ENCODE data around the gene LAD1.

Gene LAD1

GRCh38 chr1:201391651-201392511, 7.2 kb downstream of the LAD1 start:
- H3K27ac ChIP-seq (ENCODE audit: low read length), result no peak overlapping the region
- H3K9me3 ChIP-seq (ENCODE audit: control insufficient read depth in 2 of 2, low read length in 2 of 2), result no peaks in the 10 kb centered on the region
- H3K4me1 ChIP-seq (ENCODE audit: control insufficient read depth, insufficient read depth, low read length), result no peaks in the 10 kb centered on the region

GRCh38 chr1:201391225-201391624, 7.9 kb downstream of the LAD1 start:
- Histone ChIP-seq H3K4me3 (ENCODE audit: low read length in 2 of 2) (no peak overlapping the region), H3K4me1 (ENCODE audit: control insufficient read depth, insufficient read depth, low read length) (no peaks in the 10 kb centered on the region), H3K36me3 (ENCODE audit: control insufficient read depth in 2 of 2, insufficient read depth in 2 of 2, low read length in 2 of 2) (no peaks in the 10 kb centered on the region), H3K27me3 (ENCODE audit: control insufficient read depth in 1 of 2, insufficient read depth in 2 of 2, low read length in 2 of 2) (peaks cover 0 to 3% of the 10 kb centered on the region in 2 donors), H3K27ac (ENCODE audit: low read length) (no peak overlapping the region), H3K9ac (ENCODE audit: low read length in 2 of 2) (no peak overlapping the region), H3K9me3 (ENCODE audit: control insufficient read depth in 2 of 2, low read length in 2 of 2) (no peaks in the 10 kb centered on the region)

More at GRCh38 chr1:201391651-201392511, 7.2 kb downstream of the LAD1 start:
- no peak overlapping the region for H3K4me3 ChIP-seq (ENCODE audit: low read length in 2 of 2)
- H3K36me3 ChIP-seq (ENCODE audit: control insufficient read depth in 2 of 2, insufficient read depth in 2 of 2, low read length in 2 of 2), result no peaks in the 10 kb centered on the region
- peaks cover 0 to 3% of the 10 kb centered on the region in 2 donors for H3K27me3 ChIP-seq (ENCODE audit: control insufficient read depth in 1 of 2, insufficient read depth in 2 of 2, low read length in 2 of 2)
- H3K9ac ChIP-seq (ENCODE audit: low read length in 2 of 2), result no peak overlapping the region

GRCh38 chr1:201389051-201389450, 10.1 kb downstream of the LAD1 start:
- H3K9ac ChIP-seq (ENCODE audit: low read length in 2 of 2), result no peak overlapping the region
- H3K27me3 ChIP-seq (ENCODE audit: control insufficient read depth in 1 of 2, insufficient read depth in 2 of 2, low read length in 2 of 2), result peaks cover 0 to 3% of the 10 kb centered on the region in 2 donors
- H3K36me3 ChIP-seq (ENCODE audit: control insufficient read depth in 2 of 2, insufficient read depth in 2 of 2, low read length in 2 of 2), result no peaks in the 10 kb centered on the region
- H3K4me1 ChIP-seq (ENCODE audit: control insufficient read depth, insufficient read depth, low read length), result no peaks in the 10 kb centered on the region
- no peak overlapping the region for H3K4me3 ChIP-seq (ENCODE audit: low read length in 2 of 2)
- no peak overlapping the region for H3K27ac ChIP-seq (ENCODE audit: low read length)
- no peaks in the 10 kb centered on the region for H3K9me3 ChIP-seq (ENCODE audit: control insufficient read depth in 2 of 2, low read length in 2 of 2)

GRCh38 chr1:201386208-201386607, 12.9 kb downstream of the LAD1 start:
- Histone ChIP-seq H3K27ac (ENCODE audit: low read length) (no peak overlapping the region), H3K27me3 (ENCODE audit: control insufficient read depth in 1 of 2, insufficient read depth in 2 of 2, low read length in 2 of 2) (no peaks in the 10 kb centered on the region), H3K9ac (ENCODE audit: low read length in 2 of 2) (no peak overlapping the region), H3K9me3 (ENCODE audit: control insufficient read depth in 2 of 2, low read length in 2 of 2) (no peaks in the 10 kb centered on the region), H3K4me1 (ENCODE audit: control insufficient read depth, insufficient read depth, low read length) (no peaks in the 10 kb centered on the region), H3K4me3 (ENCODE audit: low read length in 2 of 2) (no peak overlapping the region), H3K36me3 (ENCODE audit: control insufficient read depth in 2 of 2, insufficient read depth in 2 of 2, low read length in 2 of 2) (no peaks in the 10 kb centered on the region)

- Histone ChIP-seq H3K36me3 (ENCODE audit: control insufficient read depth in 2 of 2, insufficient read depth in 2 of 2, low read length in 2 of 2) (no peaks in the 10 kb centered on the region), H3K27me3 (ENCODE audit: control insufficient read depth in 1 of 2, insufficient read depth in 2 of 2, low read length in 2 of 2) (no peaks in the 10 kb centered on the region), H3K4me1 (ENCODE audit: control insufficient read depth, insufficient read depth, low read length) (no peaks in the 10 kb centered on the region), H3K9me3 (ENCODE audit: control insufficient read depth in 2 of 2, low read length in 2 of 2) (no peaks in the 10 kb centered on the region), H3K4me3 (ENCODE audit: low read length in 2 of 2) (no peak overlapping the region), H3K27ac (ENCODE audit: low read length) (no peak overlapping the region), H3K9ac (ENCODE audit: low read length in 2 of 2) (no peak overlapping the region)
These were observed 13.7 kb downstream of the LAD1 start for GRCh38 chr1:201385299-201385891.

- no peak overlapping the region for H3K9ac ChIP-seq (ENCODE audit: low read length in 2 of 2)
- H3K4me1 ChIP-seq (ENCODE audit: control insufficient read depth, insufficient read depth, low read length), result no peaks in the 10 kb centered on the region
- H3K9me3 ChIP-seq (ENCODE audit: control insufficient read depth in 2 of 2, low read length in 2 of 2), result no peaks in the 10 kb centered on the region
- H3K4me3 ChIP-seq (ENCODE audit: low read length in 2 of 2), result no peak overlapping the region
- no peaks in the 10 kb centered on the region for H3K36me3 ChIP-seq (ENCODE audit: control insufficient read depth in 2 of 2, insufficient read depth in 2 of 2, low read length in 2 of 2)
- no peaks in the 10 kb centered on the region for H3K27me3 ChIP-seq (ENCODE audit: control insufficient read depth in 1 of 2, insufficient read depth in 2 of 2, low read length in 2 of 2)
- H3K27ac ChIP-seq (ENCODE audit: low read length), result no peak overlapping the region
These were observed 14.7 kb downstream of the LAD1 start for GRCh38 chr1:201384406-201384782.

- Histone ChIP-seq H3K36me3 (ENCODE audit: control insufficient read depth in 2 of 2, insufficient read depth in 2 of 2, low read length in 2 of 2) (no peaks in the 10 kb centered on the region), H3K27me3 (ENCODE audit: control insufficient read depth in 1 of 2, insufficient read depth in 2 of 2, low read length in 2 of 2) (no peaks in the 10 kb centered on the region), H3K4me1 (ENCODE audit: control insufficient read depth, insufficient read depth, low read length) (no peaks in the 10 kb centered on the region), H3K9ac (ENCODE audit: low read length in 2 of 2) (no peak overlapping the region), H3K9me3 (ENCODE audit: control insufficient read depth in 2 of 2, low read length in 2 of 2) (no peaks in the 10 kb centered on the region), H3K4me3 (ENCODE audit: low read length in 2 of 2) (no peak overlapping the region), H3K27ac (ENCODE audit: low read length) (no peak overlapping the region)
These were observed 15.3 kb downstream of the LAD1 start for GRCh38 chr1:201383647-201384405.

GRCh38 chr1:201381130-201381529, 18.0 kb downstream of the LAD1 start:
- Histone ChIP-seq H3K4me1 (ENCODE audit: control insufficient read depth, insufficient read depth, low read length) (no peaks in the 10 kb centered on the region), H3K9ac (ENCODE audit: low read length in 2 of 2) (no peak overlapping the region), H3K4me3 (ENCODE audit: low read length in 2 of 2) (no peak overlapping the region)

GRCh38 chr1:201379733-201380242, 19.3 kb downstream of the LAD1 start:
- Histone ChIP-seq H3K27ac (ENCODE audit: low read length) (no peak overlapping the region), H3K4me1 (ENCODE audit: control insufficient read depth, insufficient read depth, low read length) (no peaks in the 10 kb centered on the region), H3K9me3 (ENCODE audit: control insufficient read depth in 2 of 2, low read length in 2 of 2) (no peaks in the 10 kb centered on the region), H3K36me3 (ENCODE audit: control insufficient read depth in 2 of 2, insufficient read depth in 2 of 2, low read length in 2 of 2) (no peaks in the 10 kb centered on the region), H3K27me3 (ENCODE audit: control insufficient read depth in 1 of 2, insufficient read depth in 2 of 2, low read length in 2 of 2) (peaks cover 11 to 13% of the 10 kb centered on the region in 2 donors), H3K9ac (ENCODE audit: low read length in 2 of 2) (no peak overlapping the region), H3K4me3 (ENCODE audit: low read length in 2 of 2) (no peak overlapping the region)

More at GRCh38 chr1:201381130-201381529, 18.0 kb downstream of the LAD1 start:
- H3K27me3 ChIP-seq (ENCODE audit: control insufficient read depth in 1 of 2, insufficient read depth in 2 of 2, low read length in 2 of 2), result peaks cover 7 to 10% of the 10 kb centered on the region in 2 donors
- H3K9me3 ChIP-seq (ENCODE audit: control insufficient read depth in 2 of 2, low read length in 2 of 2), result no peaks in the 10 kb centered on the region
- no peak overlapping the region for H3K27ac ChIP-seq (ENCODE audit: low read length)
- no peaks in the 10 kb centered on the region for H3K36me3 ChIP-seq (ENCODE audit: control insufficient read depth in 2 of 2, insufficient read depth in 2 of 2, low read length in 2 of 2)

- no peaks in the 10 kb centered on the region for H3K4me1 ChIP-seq (ENCODE audit: control insufficient read depth, insufficient read depth, low read length)
- H3K4me3 ChIP-seq (ENCODE audit: low read length in 2 of 2), result no peak overlapping the region
- no peak overlapping the region for H3K27ac ChIP-seq (ENCODE audit: low read length)
- no peaks in the 10 kb centered on the region for H3K36me3 ChIP-seq (ENCODE audit: control insufficient read depth in 2 of 2, insufficient read depth in 2 of 2, low read length in 2 of 2)
- H3K9me3 ChIP-seq (ENCODE audit: control insufficient read depth in 2 of 2, low read length in 2 of 2), result no peaks in the 10 kb centered on the region
- H3K9ac ChIP-seq (ENCODE audit: low read length in 2 of 2), result no peak overlapping the region
- peaks cover 13% of the 10 kb centered on the region in 2 donors for H3K27me3 ChIP-seq (ENCODE audit: control insufficient read depth in 1 of 2, insufficient read depth in 2 of 2, low read length in 2 of 2)
These were observed 20.3 kb downstream of the LAD1 start for GRCh38 chr1:201378804-201379203.

Measured in stomach smooth muscle (tissue), 2 donors.